WI38 (cell line): ENCODE data around the gene PTPRK.

Experiments used
- H3K4me3 ChIP-seq: 2 replicates; pipeline ENCODE4 v1.5.1; 2011; ENCODE audit warnings: low read depth, mild to moderate bottlenecking, control low read depth, low read length
- TF ChIP-seq, protein P1 (sequence below): IDR thresholded peaks from 2 replicates; pipeline ENCODE4 v1.5.1; 2012; ENCODE audit warnings: low read depth, mild to moderate bottlenecking, control low read depth, low read length

Gene PTPRK

DNA sequence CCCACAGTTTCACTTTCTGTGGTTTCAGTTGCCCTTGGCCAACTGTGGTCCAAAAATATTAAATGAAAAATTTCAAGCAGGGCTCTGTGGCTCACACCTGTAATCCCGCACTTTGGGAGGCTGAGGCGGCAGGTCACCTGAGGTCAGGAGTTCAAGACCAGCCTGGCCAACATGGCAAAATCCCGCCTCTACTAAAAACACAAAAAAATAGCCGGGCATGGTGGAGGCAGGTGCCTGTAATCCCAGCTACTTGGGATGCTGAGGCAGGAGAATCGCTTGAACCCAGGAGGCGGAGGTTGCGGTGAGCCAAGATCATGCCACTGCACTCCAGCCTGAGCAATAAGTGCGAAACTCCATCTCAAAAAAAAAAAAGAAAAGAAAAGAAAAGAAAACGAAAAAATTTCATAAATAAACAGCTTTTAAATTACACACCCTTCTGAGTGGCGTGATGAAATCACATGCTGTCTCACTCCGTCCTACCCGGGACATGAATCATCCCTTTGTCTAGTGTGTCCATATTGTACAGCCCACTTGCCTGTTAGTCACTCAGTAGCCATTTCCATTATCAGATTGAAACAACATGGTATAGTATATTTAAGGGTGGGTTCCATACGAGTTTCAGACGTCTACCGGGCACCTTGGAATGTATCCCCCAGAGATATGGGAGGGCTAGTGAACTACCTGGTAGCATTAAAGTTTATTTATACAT lies 11.7 kb downstream of the PTPRK start:
- no peak overlapping the region for H3K4me3 ChIP-seq
- TF ChIP-seq, protein P1, sequence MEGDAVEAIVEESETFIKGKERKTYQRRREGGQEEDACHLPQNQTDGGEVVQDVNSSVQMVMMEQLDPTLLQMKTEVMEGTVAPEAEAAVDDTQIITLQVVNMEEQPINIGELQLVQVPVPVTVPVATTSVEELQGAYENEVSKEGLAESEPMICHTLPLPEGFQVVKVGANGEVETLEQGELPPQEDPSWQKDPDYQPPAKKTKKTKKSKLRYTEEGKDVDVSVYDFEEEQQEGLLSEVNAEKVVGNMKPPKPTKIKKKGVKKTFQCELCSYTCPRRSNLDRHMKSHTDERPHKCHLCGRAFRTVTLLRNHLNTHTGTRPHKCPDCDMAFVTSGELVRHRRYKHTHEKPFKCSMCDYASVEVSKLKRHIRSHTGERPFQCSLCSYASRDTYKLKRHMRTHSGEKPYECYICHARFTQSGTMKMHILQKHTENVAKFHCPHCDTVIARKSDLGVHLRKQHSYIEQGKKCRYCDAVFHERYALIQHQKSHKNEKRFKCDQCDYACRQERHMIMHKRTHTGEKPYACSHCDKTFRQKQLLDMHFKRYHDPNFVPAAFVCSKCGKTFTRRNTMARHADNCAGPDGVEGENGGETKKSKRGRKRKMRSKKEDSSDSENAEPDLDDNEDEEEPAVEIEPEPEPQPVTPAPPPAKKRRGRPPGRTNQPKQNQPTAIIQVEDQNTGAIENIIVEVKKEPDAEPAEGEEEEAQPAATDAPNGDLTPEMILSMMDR = no peak

DNA sequence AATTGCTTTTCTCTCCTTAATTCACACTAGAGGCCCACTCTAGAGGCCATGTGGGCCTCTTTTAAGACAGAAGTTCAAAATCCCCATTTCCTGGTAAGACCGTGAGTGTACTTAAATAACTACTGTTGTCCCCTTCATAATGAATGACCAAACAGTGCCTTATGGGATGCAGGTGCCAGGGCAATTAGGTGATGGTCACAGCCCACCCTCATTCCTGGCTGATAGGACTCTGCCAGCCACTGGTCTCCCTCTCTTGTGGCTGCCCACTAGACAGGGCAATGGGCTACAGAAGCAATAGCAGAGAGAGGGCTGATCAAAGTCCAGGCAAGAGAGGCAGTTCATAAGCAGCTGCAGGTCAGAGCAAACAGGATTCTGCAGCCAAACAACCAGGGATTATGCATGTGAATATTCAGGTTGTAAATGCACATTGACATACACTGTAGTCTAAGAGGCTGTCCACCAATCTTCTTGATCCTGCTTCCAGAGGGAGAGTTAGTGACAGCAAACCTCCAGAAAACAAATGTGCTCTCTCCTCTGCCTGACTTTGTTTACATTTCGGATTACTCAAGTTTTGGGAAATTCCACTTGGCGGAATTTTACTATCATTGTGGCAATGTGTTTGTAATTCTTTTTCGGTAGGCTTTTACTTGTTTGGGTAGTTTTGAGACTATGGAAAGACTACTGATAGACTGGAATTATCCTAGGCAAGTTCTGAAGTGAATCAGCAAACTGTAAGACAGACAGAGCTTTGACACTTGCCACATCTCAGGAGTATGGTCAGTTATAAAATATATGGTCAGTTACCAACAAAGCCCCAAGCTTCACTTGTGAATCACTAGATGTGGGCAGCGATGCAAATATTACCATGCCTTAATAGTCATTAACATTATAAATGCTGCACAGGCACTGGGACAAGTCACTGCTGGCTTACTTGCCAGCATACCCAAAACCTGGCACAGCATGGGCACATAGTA lies 12.8 kb downstream of the PTPRK start:
- TF ChIP-seq, protein P1 = no peak
- H3K4me3 ChIP-seq = no peak overlapping the region

DNA sequence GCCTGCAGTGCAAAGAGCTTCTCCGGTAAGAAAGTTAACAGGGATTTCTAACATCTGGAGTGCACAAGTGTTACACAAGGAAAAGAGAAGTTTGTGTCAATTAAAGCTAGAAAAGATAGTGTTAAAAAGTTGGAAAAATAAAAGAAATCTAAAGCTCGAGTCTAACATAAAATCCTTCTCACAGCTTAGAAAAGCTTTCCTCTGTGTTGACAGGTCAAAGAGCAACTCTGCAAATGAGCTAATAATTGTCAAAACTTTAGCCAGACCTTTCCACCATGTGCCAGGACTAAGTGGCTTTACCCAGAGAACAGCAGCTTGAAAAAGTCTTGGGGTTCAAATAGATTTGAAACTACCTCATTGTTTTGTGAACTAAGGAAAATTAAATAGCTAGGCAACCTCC lies 14.8 kb downstream of the PTPRK start:
- TF ChIP-seq, protein P1 = no peak
- H3K4me3 ChIP-seq = no peak overlapping the region

DNA sequence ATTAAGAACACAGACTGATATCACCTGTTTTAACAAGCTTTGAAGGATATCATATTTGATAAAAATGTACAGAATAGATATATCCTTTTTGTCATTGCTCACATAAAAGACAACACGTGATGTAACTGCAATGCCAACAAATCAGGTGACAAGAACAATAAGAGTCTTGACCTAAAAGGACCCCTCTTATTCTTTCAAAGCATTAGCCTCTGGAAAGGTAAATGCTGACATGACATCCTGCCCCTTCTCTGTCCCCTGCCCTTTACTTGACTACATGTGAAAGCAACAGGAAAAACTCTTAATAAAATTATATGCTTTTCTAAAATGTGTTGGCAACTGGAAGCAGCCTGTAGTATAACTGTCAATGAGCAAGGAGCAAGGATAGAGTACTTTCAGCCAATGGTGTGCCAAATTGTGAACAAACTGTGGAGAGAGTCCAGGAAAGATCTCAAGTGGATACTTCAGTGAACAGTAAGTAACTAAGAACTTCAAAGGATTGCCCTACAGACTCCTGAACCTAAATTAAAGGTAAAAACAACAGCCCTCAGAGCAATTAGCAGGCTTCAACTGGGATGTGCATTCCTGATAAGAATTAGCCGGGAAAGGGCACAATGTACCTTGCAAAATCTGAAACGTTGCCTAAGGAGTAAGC lies 16.3 kb downstream of the PTPRK start:
- TF ChIP-seq, protein P1 = no peak

DNA sequence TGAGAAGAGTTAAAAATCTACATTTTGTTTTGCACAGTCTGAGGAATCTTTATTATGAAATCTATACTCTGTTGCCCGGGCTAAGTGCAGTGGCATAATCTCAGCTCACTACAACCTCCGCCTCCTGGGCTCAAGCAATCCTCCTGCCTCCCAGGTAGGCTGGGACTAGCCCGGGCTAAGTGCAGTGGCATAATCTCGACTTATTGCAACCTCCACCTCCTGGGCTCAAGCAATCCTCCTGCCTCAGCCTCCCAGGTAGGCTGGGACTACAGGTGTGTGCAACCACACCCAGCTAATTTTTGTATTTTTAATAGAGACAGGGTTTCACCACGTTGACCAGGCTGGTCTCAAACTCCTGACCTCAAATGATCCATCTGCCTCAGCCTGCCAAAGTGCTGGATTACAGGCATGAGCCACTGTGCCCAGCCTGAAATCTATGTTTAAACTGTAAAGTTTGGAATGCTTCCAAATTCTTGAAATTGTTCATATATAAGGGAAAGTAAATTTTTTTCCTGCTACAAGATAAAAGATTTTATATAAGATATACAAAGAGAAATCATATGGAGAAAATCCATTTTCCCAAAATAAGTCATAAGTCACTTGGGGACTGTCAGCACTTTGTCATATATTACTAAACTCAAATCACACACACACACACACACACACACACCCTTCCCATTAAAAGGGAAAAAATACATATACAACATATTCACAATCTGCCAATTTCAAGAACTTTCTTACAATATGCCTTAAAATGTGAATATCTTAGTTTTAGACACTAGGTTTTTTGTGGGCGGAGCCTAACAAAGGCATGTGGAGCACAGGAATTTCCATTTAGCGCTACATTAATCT lies 19.4 kb downstream of the PTPRK start:
- TF ChIP-seq, protein P1 = no peak
- H3K4me3 ChIP-seq = no peak overlapping the region

More for the DNA sequence above, 16.3 kb downstream of the PTPRK start:
- no peak overlapping the region for H3K4me3 ChIP-seq

DNA sequence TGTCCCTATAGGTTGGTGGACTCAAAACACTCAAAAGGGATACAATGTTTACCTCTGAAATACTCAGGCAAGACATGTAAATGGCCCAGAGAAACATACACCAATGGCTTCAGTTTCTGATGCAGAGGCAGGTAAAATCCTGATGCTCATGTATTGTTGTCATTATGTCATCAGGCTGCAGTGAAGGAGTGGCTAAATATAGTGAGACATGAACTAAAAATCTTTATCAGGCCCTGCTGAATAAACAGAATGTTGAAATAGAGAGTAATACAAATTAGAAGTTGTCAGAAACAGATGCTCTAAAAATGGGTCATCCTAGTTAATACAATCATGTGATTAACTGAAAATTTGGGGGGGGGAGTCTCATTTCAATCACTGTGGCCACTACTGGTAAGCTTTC lies 20.4 kb downstream of the PTPRK start:
- TF ChIP-seq, protein P1 = no peak

More for the DNA sequence above, 20.4 kb downstream of the PTPRK start:
- no peak overlapping the region for H3K4me3 ChIP-seq
